Chondrocyte (in vitro differentiated cells): Measurements from ENCODE around the gene PDCD10. TPM values are rescaled to one million over a fixed set of nuclear protein-coding genes. Genes with fewer than 3 reads are reported as not detected.
A peak's percentile ranks its signal among the peaks of the same experiment; 100 is the strongest.

Experiments used
- DNase-seq: peaks from one replicate; pipeline ENCODE4 v3.0.0; 2021; ENCODE audit warnings: mixed read lengths, low spot score
- H3K27ac Mint-ChIP-seq: one replicate; pipeline ENCODE4 v1.8.0; 2021; ENCODE audit warnings: mild to moderate bottlenecking, moderate library complexity, mixed read lengths; ENCODE audit not compliant: unreplicated experiment
- H3K27me3 Mint-ChIP-seq: 2 replicates; pipeline ENCODE4 v1.8.0; 2021; ENCODE audit warnings: low read depth, mixed read lengths
- H3K36me3 Mint-ChIP-seq: 2 replicates; pipeline ENCODE4 v1.8.0; 2021; ENCODE audit warnings: low read depth, mixed read lengths
- H3K4me1 Mint-ChIP-seq: 2 replicates; pipeline ENCODE4 v1.8.0; 2021; ENCODE audit warnings: low read depth, mild to moderate bottlenecking, mixed read lengths
- H3K4me3 Mint-ChIP-seq: one replicate; pipeline ENCODE4 v1.8.0; 2021; ENCODE audit warnings: mild to moderate bottlenecking, moderate library complexity, mixed read lengths; ENCODE audit not compliant: unreplicated experiment
- H3K9me3 Mint-ChIP-seq: 2 replicates; pipeline ENCODE4 v1.8.0; 2021; ENCODE audit warnings: low read depth, mixed read lengths
- CTCF ChIP-seq: fragments of 200-600 bp; sonication (generic); IDR thresholded peaks from 2 replicates; pipeline ENCODE4 v1.5.0; 2021; ENCODE audit warnings: antibody characterized with exemption, mild to moderate bottlenecking, moderate library complexity
- total RNA-seq: library from RNA; stranded (reverse); gene quantifications from 3 replicates; pipeline ENCODE4 v1.2.1, GENCODE V29; 2021

PDCD10 gene
- total RNA-seq, 1 donor from 2014 or later: 37.2 TPM

GRCh38 chr3:167709690-167710089, 25.0 kb downstream of the PDCD10 start:
- H3K27me3 Mint-ChIP-seq: no peaks in the 10 kb centered on the region
- no peak for TF ChIP-seq CTCF
- no peak overlapping the region for H3K4me3 Mint-ChIP-seq
- H3K36me3 Mint-ChIP-seq: peaks cover 10% of the 10 kb centered on the region
- DNase-seq: no peak
- peaks cover 4% of the 10 kb centered on the region for H3K9me3 Mint-ChIP-seq
- H3K4me1 Mint-ChIP-seq: peaks cover 15% of the 10 kb centered on the region
- H3K27ac Mint-ChIP-seq: no peak overlapping the region

- TF ChIP-seq CTCF: no peak
- no peak for DNase-seq
- Mint-ChIP-seq H3K36me3 (peaks cover 8% of the 10 kb centered on the region), H3K4me1 (peaks cover 9% of the 10 kb centered on the region), H3K27me3 (no peaks in the 10 kb centered on the region), H3K4me3 (no peak overlapping the region), H3K27ac (peak overlapping the region; percentile 10), H3K9me3 (no peaks in the 10 kb centered on the region)
Measured at GRCh38 chr3:167705840-167706239, 28.9 kb downstream of the PDCD10 start.

- H3K36me3 Mint-ChIP-seq: peaks cover 8% of the 10 kb centered on the region
- DNase-seq: no peak
- H3K9me3 Mint-ChIP-seq: no peaks in the 10 kb centered on the region
- H3K4me3 Mint-ChIP-seq: no peak overlapping the region
- peaks cover 5% of the 10 kb centered on the region for H3K4me1 Mint-ChIP-seq
- H3K27ac Mint-ChIP-seq: no peak overlapping the region
- TF ChIP-seq CTCF: no peak
- H3K27me3 Mint-ChIP-seq: no peaks in the 10 kb centered on the region
Measured at GRCh38 chr3:167700926-167701325, 33.8 kb downstream of the PDCD10 start.

GRCh38 chr3:167700046-167700445, 34.6 kb downstream of the PDCD10 start:
- no peaks in the 10 kb centered on the region for H3K27me3 Mint-ChIP-seq
- TF ChIP-seq CTCF: no peak
- H3K36me3 Mint-ChIP-seq: peaks cover 10% of the 10 kb centered on the region
- no peak overlapping the region for H3K27ac Mint-ChIP-seq
- no peaks in the 10 kb centered on the region for H3K9me3 Mint-ChIP-seq
- no peak overlapping the region for H3K4me3 Mint-ChIP-seq
- no peaks in the 10 kb centered on the region for H3K4me1 Mint-ChIP-seq
- no peak for DNase-seq

- Mint-ChIP-seq H3K9me3 (no peaks in the 10 kb centered on the region), H3K4me3 (no peak overlapping the region), H3K4me1 (no peaks in the 10 kb centered on the region), H3K36me3 (peaks cover 13% of the 10 kb centered on the region), H3K27me3 (no peaks in the 10 kb centered on the region), H3K27ac (no peak overlapping the region)
- no peak for DNase-seq
- no peak for TF ChIP-seq CTCF
Measured at GRCh38 chr3:167694121-167694520, 40.6 kb downstream of the PDCD10 start.
